HPDE6-E6E7 (cell line): ENCODE measurements around the gene CPN2.
A peak's percentile ranks its signal among the peaks of the same experiment; 100 is the strongest.

Experiments used
- DNase-seq: peaks from one replicate; pipeline ENCODE4 v3.0.0; 2011; ENCODE audit warnings: missing footprints; ENCODE audit errors: extremely low spot score

CPN2 gene

GRCh38 chr3:194352667-194353246 lies 1.6 kb upstream of the CPN2 start:
- DNase-seq, result no peak

- no peak for DNase-seq
Observed at GRCh38 chr3:194351952-194352536, 916 bp upstream of the CPN2 start.

- DNase-seq, result no peak
Observed at GRCh38 chr3:194350726-194351071, 429 bp downstream of the CPN2 start.

GRCh38 chr3:194348354-194348753 lies 2.8 kb downstream of the CPN2 start:
- no peak for DNase-seq

- DNase-seq, result no peak
Observed at GRCh38 chr3:194346621-194347020, 4.5 kb downstream of the CPN2 start.

- no peak for DNase-seq
Observed at GRCh38 chr3:194346035-194346434, 5.1 kb downstream of the CPN2 start.

- peak; percentile 79 for DNase-seq
Observed at GRCh38 chr3:194344012-194344411, 7.1 kb downstream of the CPN2 start.

GRCh38 chr3:194343561-194343893 lies 7.6 kb downstream of the CPN2 start:
- DNase-seq, result no peak

- no peak for DNase-seq
Observed at GRCh38 chr3:194342861-194343560, 8.1 kb downstream of the CPN2 start.

GRCh38 chr3:194340757-194341400 lies 10.2 kb downstream of the CPN2 start:
- DNase-seq, result no peak

- no peak for DNase-seq
Observed at GRCh38 chr3:194339840-194340239, 11.3 kb downstream of the CPN2 start.

GRCh38 chr3:194339356-194339755 lies 11.8 kb downstream of the CPN2 start:
- DNase-seq, result no peak

- no peak for DNase-seq
Observed at GRCh38 chr3:194337965-194338753, 13.0 kb downstream of the CPN2 start.

- no peak for DNase-seq
Observed at GRCh38 chr3:194336601-194337355, 14.3 kb downstream of the CPN2 start.

GRCh38 chr3:194333981-194334320 lies 17.2 kb downstream of the CPN2 start:
- no peak for DNase-seq

- peak; percentile 61 for DNase-seq
Observed at GRCh38 chr3:194333212-194333980, 17.7 kb downstream of the CPN2 start.

- DNase-seq, result no peak
Observed at GRCh38 chr3:194332858-194333211, 18.3 kb downstream of the CPN2 start.

- peak; percentile 76 for DNase-seq
Observed at GRCh38 chr3:194330579-194330978, 20.5 kb downstream of the CPN2 start.

GRCh38 chr3:194330160-194330559 lies 21.0 kb downstream of the CPN2 start:
- no peak for DNase-seq

- no peak for DNase-seq
Observed at GRCh38 chr3:194329583-194329965, 21.6 kb downstream of the CPN2 start.
